DND-41 (cell line): ENCODE results near the gene EGF.

ENCODE experiments used
- EZH2 ChIP-seq: IDR thresholded peaks from 3 replicates; pipeline ENCODE4 v1.6.1; 2012; ENCODE audit warnings: borderline replicate concordance, low read depth, mild to moderate bottlenecking, moderate library complexity, low read length, inconsistent platforms; ENCODE audit not compliant: severe bottlenecking
- TF ChIP-seq, protein P1 (sequence below): IDR thresholded peaks from 2 replicates; pipeline ENCODE4 v1.5.1; 2012; ENCODE audit warnings: borderline replicate concordance, low read length, moderate library complexity, mild to moderate bottlenecking; ENCODE audit not compliant: poor library complexity, severe bottlenecking; ENCODE audit errors: extremely low read depth

DNA sequence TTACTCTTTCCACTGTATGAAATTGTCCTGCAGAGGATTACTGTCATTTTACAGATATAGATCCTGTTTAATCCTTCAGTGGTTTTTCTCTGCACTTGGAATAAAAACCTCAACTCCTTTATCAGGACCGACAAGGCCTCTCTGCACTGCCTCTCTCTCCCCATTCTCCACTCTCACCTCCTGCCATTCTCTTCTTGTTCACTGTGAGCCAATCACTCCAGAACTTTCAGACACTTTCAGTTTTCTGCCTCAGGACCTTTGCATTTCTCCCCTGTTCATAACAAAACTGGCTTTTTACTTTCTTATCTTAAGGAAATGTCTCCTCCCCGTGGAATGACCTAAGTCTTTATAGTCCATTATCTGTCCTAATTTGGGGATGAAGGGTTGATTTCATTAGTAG lies 148.4 kb downstream of the EGF start:
- TF ChIP-seq, protein P1, sequence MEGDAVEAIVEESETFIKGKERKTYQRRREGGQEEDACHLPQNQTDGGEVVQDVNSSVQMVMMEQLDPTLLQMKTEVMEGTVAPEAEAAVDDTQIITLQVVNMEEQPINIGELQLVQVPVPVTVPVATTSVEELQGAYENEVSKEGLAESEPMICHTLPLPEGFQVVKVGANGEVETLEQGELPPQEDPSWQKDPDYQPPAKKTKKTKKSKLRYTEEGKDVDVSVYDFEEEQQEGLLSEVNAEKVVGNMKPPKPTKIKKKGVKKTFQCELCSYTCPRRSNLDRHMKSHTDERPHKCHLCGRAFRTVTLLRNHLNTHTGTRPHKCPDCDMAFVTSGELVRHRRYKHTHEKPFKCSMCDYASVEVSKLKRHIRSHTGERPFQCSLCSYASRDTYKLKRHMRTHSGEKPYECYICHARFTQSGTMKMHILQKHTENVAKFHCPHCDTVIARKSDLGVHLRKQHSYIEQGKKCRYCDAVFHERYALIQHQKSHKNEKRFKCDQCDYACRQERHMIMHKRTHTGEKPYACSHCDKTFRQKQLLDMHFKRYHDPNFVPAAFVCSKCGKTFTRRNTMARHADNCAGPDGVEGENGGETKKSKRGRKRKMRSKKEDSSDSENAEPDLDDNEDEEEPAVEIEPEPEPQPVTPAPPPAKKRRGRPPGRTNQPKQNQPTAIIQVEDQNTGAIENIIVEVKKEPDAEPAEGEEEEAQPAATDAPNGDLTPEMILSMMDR: no peak
- TF ChIP-seq EZH2: no peak
